ENCODE data around the gene ARHGDIG.

ARHGDIG gene

DNA sequence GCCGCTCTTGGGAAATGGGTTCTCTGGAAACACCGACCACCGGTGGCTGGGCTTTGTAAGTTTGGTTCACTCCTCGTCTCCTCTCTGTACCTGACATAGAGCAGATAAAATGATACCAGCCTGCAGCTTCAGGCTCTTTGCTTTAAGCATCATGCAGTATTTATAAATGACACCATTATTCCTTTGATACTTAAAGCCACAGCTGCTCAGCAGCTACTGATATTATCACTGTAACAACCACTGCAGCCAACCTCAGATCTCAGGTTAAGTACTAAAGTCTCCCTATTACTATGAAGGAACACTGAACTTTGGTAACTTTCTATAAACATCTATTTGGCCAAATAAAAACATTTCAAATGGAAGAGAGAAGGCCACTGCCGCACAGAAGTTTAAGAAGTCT lies 37.2 kb downstream of the ARHGDIG start:
- Histone ChIP-seq H3K4me2 (ENCODE audit: insufficient read depth, low read length) (no peak overlapping the region), H3K9ac (ENCODE audit: low read depth, low read length) (no peak overlapping the region), H3K27me3 (ENCODE audit: insufficient read depth, low read length, poor library complexity) (no peaks in the 10 kb centered on the region), H3K27ac (ENCODE audit: low read length) (no peak overlapping the region), H4K20me1 (ENCODE audit: insufficient read depth, low read length) (peaks cover 83% of the 10 kb centered on the region), H3K9me3 (ENCODE audit: insufficient read depth, low read length, severe bottlenecking) (no peaks in the 10 kb centered on the region), H3K79me2 (ENCODE audit: insufficient read depth, low read length) (peaks cover 77% of the 10 kb centered on the region), H2AFZ (ENCODE audit: low read depth, low read length) (no peak overlapping the region), H3K4me3 (ENCODE audit: low read depth in 1 of 2, low read length in 2 of 2) (no peak overlapping the region), H3K4me1 (ENCODE audit: insufficient read depth, low read length) (no peaks in the 10 kb centered on the region), H3K36me3 (ENCODE audit: insufficient read depth, low read length) (peaks cover 57% of the 10 kb centered on the region)
- no peak for ATAC-seq (ENCODE audit: insufficient read depth, low read depth)
- DNase-seq: no peak
- TF ChIP-seq EZH2 (IDR thresholded peaks at IDR 0.05; ENCODE audit: borderline replicate concordance, low read depth, low read length, severe bottlenecking): no peak
- TF ChIP-seq, protein P1, sequence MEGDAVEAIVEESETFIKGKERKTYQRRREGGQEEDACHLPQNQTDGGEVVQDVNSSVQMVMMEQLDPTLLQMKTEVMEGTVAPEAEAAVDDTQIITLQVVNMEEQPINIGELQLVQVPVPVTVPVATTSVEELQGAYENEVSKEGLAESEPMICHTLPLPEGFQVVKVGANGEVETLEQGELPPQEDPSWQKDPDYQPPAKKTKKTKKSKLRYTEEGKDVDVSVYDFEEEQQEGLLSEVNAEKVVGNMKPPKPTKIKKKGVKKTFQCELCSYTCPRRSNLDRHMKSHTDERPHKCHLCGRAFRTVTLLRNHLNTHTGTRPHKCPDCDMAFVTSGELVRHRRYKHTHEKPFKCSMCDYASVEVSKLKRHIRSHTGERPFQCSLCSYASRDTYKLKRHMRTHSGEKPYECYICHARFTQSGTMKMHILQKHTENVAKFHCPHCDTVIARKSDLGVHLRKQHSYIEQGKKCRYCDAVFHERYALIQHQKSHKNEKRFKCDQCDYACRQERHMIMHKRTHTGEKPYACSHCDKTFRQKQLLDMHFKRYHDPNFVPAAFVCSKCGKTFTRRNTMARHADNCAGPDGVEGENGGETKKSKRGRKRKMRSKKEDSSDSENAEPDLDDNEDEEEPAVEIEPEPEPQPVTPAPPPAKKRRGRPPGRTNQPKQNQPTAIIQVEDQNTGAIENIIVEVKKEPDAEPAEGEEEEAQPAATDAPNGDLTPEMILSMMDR (IDR thresholded peaks at IDR 0.05; ENCODE audit: borderline replicate concordance, extremely low read depth, low read length, poor library complexity, severe bottlenecking): no peak

DNA sequence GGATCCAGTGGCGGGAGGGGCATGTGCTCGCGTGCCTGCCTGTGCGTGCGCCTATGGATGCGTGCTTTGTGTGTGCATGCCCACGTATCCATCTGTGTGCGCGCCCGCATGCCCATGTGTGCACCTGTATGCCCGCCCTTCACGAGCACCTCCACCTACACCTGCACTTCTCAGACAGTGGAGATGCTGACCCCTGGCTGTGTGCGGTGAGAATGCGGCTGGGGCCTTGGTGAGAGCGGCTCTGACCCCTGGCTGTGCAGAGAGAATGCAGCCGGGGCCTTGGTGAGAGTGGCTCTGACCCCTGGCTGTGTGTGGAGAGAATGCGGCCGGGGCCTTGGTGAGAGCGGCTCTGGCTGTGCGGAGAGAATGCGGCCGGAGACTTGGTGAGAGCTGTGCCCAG lies 38.2 kb downstream of the ARHGDIG start:
- TF ChIP-seq, protein P1 (IDR thresholded peaks at IDR 0.05; ENCODE audit: borderline replicate concordance, extremely low read depth, low read length, poor library complexity, severe bottlenecking): peak; percentile 47
- TF ChIP-seq EZH2 (IDR thresholded peaks at IDR 0.05; ENCODE audit: borderline replicate concordance, low read depth, low read length, severe bottlenecking): no peak
- Histone ChIP-seq H3K9me3 (ENCODE audit: insufficient read depth, low read length, severe bottlenecking) (no peaks in the 10 kb centered on the region), H3K79me2 (ENCODE audit: insufficient read depth, low read length) (peaks cover 81% of the 10 kb centered on the region), H3K27ac (ENCODE audit: low read length) (no peak overlapping the region), H3K36me3 (ENCODE audit: insufficient read depth, low read length) (peaks cover 47% of the 10 kb centered on the region), H2AFZ (ENCODE audit: low read depth, low read length) (no peak overlapping the region), H3K4me1 (ENCODE audit: insufficient read depth, low read length) (no peaks in the 10 kb centered on the region), H4K20me1 (ENCODE audit: insufficient read depth, low read length) (peaks cover 81% of the 10 kb centered on the region), H3K4me2 (ENCODE audit: insufficient read depth, low read length) (no peak overlapping the region), H3K4me3 (ENCODE audit: low read depth in 1 of 2, low read length in 2 of 2) (no peak overlapping the region), H3K9ac (ENCODE audit: low read depth, low read length) (no peak overlapping the region), H3K27me3 (ENCODE audit: insufficient read depth, low read length, poor library complexity) (no peaks in the 10 kb centered on the region)
- ATAC-seq (ENCODE audit: insufficient read depth, low read depth) (no peak), DNase-seq (no peak)

DNA sequence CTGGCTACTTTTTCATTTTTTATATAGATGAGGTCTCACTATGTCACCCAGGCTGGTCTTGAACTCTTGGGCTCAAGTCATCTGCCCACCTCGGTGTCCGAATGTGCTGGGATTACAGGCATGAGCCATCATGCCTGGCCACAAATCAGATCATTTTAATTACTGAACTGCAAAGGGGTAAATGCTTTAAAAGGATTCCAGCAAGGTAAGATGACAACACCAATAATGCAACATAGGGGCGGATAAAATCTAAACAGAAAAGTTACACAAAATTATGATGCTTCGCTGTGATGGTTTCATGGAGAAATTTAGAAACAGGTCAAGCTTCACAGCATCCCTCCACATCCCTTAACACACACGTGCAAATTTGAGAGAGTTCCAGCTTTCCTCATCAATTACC lies 39.8 kb downstream of the ARHGDIG start:
- peaks cover 83% of the 10 kb centered on the region for H4K20me1 ChIP-seq (ENCODE audit: insufficient read depth, low read length)
- no peaks in the 10 kb centered on the region for H3K4me1 ChIP-seq (ENCODE audit: insufficient read depth, low read length)
- H3K79me2 ChIP-seq (ENCODE audit: insufficient read depth, low read length): peaks cover 83% of the 10 kb centered on the region

More for the DNA sequence above, 39.8 kb downstream of the ARHGDIG start:
- ATAC-seq (ENCODE audit: insufficient read depth, low read depth) (no peak), DNase-seq (no peak)
- H3K4me2 ChIP-seq (ENCODE audit: insufficient read depth, low read length): no peak overlapping the region
- no peak overlapping the region for H3K27ac ChIP-seq (ENCODE audit: low read length)
- no peak overlapping the region for H3K4me3 ChIP-seq (ENCODE audit: low read depth in 1 of 2, low read length in 2 of 2)
- H3K9ac ChIP-seq (ENCODE audit: low read depth, low read length): no peak overlapping the region
- TF ChIP-seq, protein P1 (IDR thresholded peaks at IDR 0.05; ENCODE audit: borderline replicate concordance, extremely low read depth, low read length, poor library complexity, severe bottlenecking): no peak
- TF ChIP-seq EZH2 (IDR thresholded peaks at IDR 0.05; ENCODE audit: borderline replicate concordance, low read depth, low read length, severe bottlenecking): no peak
- no peaks in the 10 kb centered on the region for H3K9me3 ChIP-seq (ENCODE audit: insufficient read depth, low read length, severe bottlenecking)
- H2AFZ ChIP-seq (ENCODE audit: low read depth, low read length): no peak overlapping the region
- no peaks in the 10 kb centered on the region for H3K27me3 ChIP-seq (ENCODE audit: insufficient read depth, low read length, poor library complexity)
- H3K36me3 ChIP-seq (ENCODE audit: insufficient read depth, low read length): peaks cover 32% of the 10 kb centered on the region

Measured in DND-41 (cell line).